Astrocyte (in vitro differentiated cells and primary cell): ENCODE data around the gene CYP4B1. TPM values are rescaled to one million over a fixed set of nuclear protein-coding genes. Genes with fewer than 3 reads are reported as not detected.

Source experiments
- DNase-seq: peaks from one replicate; pipeline ENCODE4 v3.0.0-alpha.2; 2010; ENCODE audit warnings: low read depth
- FAIRE-seq: peaks from 2 replicates; lab custom pipeline; 2011; peaks lifted over from hg19 to GRCh38; lab: Jason Lieb, UNC
- H2AFZ ChIP-seq: 2 replicates; pipeline ENCODE4 v1.6.0; 2012; ENCODE audit warnings: low read depth, low read length, inconsistent platforms
- H3K27ac ChIP-seq: 2 replicates; pipeline ENCODE4 v1.5.1; 2011; ENCODE audit warnings: low read depth, low read length, inconsistent platforms
- H3K27me3 ChIP-seq: 2 replicates; pipeline ENCODE4 v1.6.0; 2011; ENCODE audit warnings: low read length, inconsistent platforms; ENCODE audit not compliant: insufficient read depth
- H3K36me3 ChIP-seq: 2 replicates; pipeline ENCODE4 v1.5.1; 2011; ENCODE audit warnings: low read length, inconsistent platforms; ENCODE audit not compliant: insufficient read depth
- H3K4me1 ChIP-seq: 2 replicates; pipeline ENCODE4 v1.5.1; 2011; ENCODE audit warnings: low read length, inconsistent platforms; ENCODE audit not compliant: insufficient read depth
- H3K4me2 ChIP-seq: 2 replicates; pipeline ENCODE4 v1.6.0; 2012; ENCODE audit warnings: low read length, inconsistent platforms
- H3K4me3 ChIP-seq: 2 replicates; pipeline ENCODE4 v1.5.1; 2011; ENCODE audit warnings: low read depth, mild to moderate bottlenecking, low read length, inconsistent platforms; ENCODE audit not compliant: insufficient read depth
- H3K79me2 ChIP-seq: 2 replicates; pipeline ENCODE4 v1.6.0; 2012; ENCODE audit warnings: mild to moderate bottlenecking, low read length, inconsistent platforms; ENCODE audit not compliant: insufficient read depth
- H3K9ac ChIP-seq: 2 replicates; pipeline ENCODE4 v1.6.0; 2012; ENCODE audit warnings: mild to moderate bottlenecking, low read length, inconsistent platforms
- H3K9me3 ChIP-seq: 2 replicates; pipeline ENCODE4 v1.5.1; 2012; ENCODE audit warnings: low read depth, mild to moderate bottlenecking, low read length, inconsistent platforms; ENCODE audit not compliant: insufficient read depth
- H4K20me1 ChIP-seq: 2 replicates; pipeline ENCODE4 v1.6.0; 2012; ENCODE audit warnings: low read length, inconsistent platforms; ENCODE audit not compliant: insufficient read depth
- H3K27ac Mint-ChIP-seq: one replicate; pipeline ENCODE4 v1.8.0; 2021; ENCODE audit warnings: mild to moderate bottlenecking, mixed read lengths; ENCODE audit not compliant: unreplicated experiment
- H3K27me3 Mint-ChIP-seq: one replicate; pipeline ENCODE4 v1.8.0; 2021; ENCODE audit warnings: low read depth, mixed read lengths; ENCODE audit not compliant: unreplicated experiment
- H3K36me3 Mint-ChIP-seq: one replicate; pipeline ENCODE4 v1.8.0; 2021; ENCODE audit warnings: low read depth, mixed read lengths; ENCODE audit not compliant: unreplicated experiment
- H3K4me1 Mint-ChIP-seq: one replicate; pipeline ENCODE4 v1.8.0; 2021; ENCODE audit warnings: low read depth, mixed read lengths; ENCODE audit not compliant: unreplicated experiment
- H3K4me3 Mint-ChIP-seq: one replicate; pipeline ENCODE4 v1.8.0; 2021; ENCODE audit warnings: mild to moderate bottlenecking, moderate library complexity, mixed read lengths; ENCODE audit not compliant: unreplicated experiment
- H3K9me3 Mint-ChIP-seq: one replicate; pipeline ENCODE4 v1.8.0; 2021; ENCODE audit warnings: mild to moderate bottlenecking, mixed read lengths; ENCODE audit not compliant: unreplicated experiment
- CTCF ChIP-seq: IDR thresholded peaks from 2 replicates; pipeline ENCODE4 v1.5.1; 2011; ENCODE audit warnings: low read depth, mild to moderate bottlenecking, inconsistent platforms, low read length, moderate library complexity; ENCODE audit not compliant: insufficient read depth
- EZH2 ChIP-seq: IDR thresholded peaks from 2 replicates; pipeline ENCODE4 v1.6.1; 2012; ENCODE audit warnings: mild to moderate bottlenecking, low read length, inconsistent platforms; ENCODE audit not compliant: insufficient read depth
- total RNA-seq: library from RNA; stranded (reverse); gene quantifications from 2 replicates; pipeline ENCODE4 v1.2.1, GENCODE V29; 2021

The CYP4B1 gene
- total RNA-seq, 1 donor from 2014 or later, result not detected

DNA sequence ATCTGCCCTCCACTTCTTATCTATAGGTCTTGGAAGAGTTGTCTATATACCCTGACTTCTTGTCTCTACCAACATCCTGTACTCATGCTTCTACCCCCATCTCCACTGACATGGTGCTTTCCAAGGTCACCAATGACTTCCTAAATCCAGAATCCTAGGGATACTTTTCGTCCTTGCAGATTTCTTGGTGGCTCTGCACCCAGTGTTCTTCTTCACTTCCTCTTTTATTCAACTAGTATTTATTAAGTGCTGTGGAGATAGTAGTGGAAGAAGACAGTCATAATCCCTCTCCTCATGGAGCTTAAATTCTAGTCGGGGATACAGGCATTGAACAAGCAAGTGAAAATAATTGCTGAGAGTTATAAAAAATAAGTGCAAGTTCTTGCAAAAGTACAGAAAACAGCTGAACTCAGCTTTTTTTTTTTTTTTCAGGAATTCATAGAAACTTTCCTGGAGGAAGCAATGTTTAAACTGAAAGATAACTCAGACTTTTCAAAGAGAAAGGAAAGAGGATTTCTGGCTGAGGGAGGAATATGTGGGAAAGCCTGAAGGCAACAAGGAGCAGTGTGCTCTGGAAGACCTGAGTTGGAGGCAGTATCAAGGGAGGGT lies 38.2 kb upstream of the CYP4B1 start:
- peaks cover 11% of the 10 kb centered on the region for H3K27me3 Mint-ChIP-seq
- H3K36me3 ChIP-seq, result no peaks in the 10 kb centered on the region
- no peaks in the 10 kb centered on the region for H3K4me1 ChIP-seq
- H3K4me2 ChIP-seq, result no peak overlapping the region
- FAIRE-seq, result no peak
- H3K9me3 ChIP-seq, result no peaks in the 10 kb centered on the region
- no peaks in the 10 kb centered on the region for H3K36me3 Mint-ChIP-seq
- peaks cover 21% of the 10 kb centered on the region for H3K4me1 Mint-ChIP-seq
- no peak overlapping the region for H2AFZ ChIP-seq
- no peak overlapping the region for H3K4me3 ChIP-seq
- H3K9me3 Mint-ChIP-seq, result peaks cover 9% of the 10 kb centered on the region
- no peak overlapping the region for H3K27ac Mint-ChIP-seq
- TF ChIP-seq EZH2, result no peak
- TF ChIP-seq CTCF, result no peak
- no peak for DNase-seq
- no peak overlapping the region for H3K27ac ChIP-seq
- H3K79me2 ChIP-seq, result no peaks in the 10 kb centered on the region
- no peak overlapping the region for H3K4me3 Mint-ChIP-seq
- no peaks in the 10 kb centered on the region for H3K27me3 ChIP-seq
- no peak overlapping the region for H3K9ac ChIP-seq
- no peaks in the 10 kb centered on the region for H4K20me1 ChIP-seq

DNA sequence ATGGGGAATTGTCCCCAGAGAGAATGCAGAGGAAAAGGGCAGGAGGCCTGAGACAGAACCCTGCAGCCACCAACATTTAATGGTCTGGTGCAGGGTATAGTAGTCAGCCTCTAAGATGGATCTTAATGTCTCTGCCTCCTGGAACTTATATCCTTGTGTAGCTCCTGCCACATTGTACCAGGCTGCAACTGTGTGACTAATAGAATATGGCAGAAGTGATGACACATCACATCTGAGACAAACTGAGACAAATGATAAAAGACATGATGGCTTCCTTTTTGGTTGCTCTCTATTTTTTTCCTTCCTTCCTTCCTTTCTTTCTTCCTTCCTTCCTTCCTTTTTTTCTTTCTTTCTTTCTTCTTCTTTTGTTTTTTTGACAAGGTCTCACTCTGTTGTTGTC lies 37.1 kb upstream of the CYP4B1 start:
- H4K20me1 ChIP-seq, result no peaks in the 10 kb centered on the region
- Mint-ChIP-seq H3K4me1 (peaks cover 15% of the 10 kb centered on the region), H3K9me3 (peaks cover 9% of the 10 kb centered on the region), H3K4me3 (no peak overlapping the region), H3K27me3 (peaks cover 11% of the 10 kb centered on the region), H3K36me3 (no peaks in the 10 kb centered on the region), H3K27ac (no peak overlapping the region)
- no peak overlapping the region for H3K27ac ChIP-seq
- TF ChIP-seq EZH2 (no peak), CTCF (no peak)
- H3K27me3 ChIP-seq, result no peaks in the 10 kb centered on the region
- H3K9ac ChIP-seq, result no peak overlapping the region
- H3K9me3 ChIP-seq, result no peaks in the 10 kb centered on the region
- no peaks in the 10 kb centered on the region for H3K4me1 ChIP-seq
- H2AFZ ChIP-seq, result no peak overlapping the region
- H3K79me2 ChIP-seq, result no peaks in the 10 kb centered on the region
- no peak overlapping the region for H3K4me3 ChIP-seq
- DNase-seq (no peak), FAIRE-seq (no peak)
- H3K4me2 ChIP-seq, result no peak overlapping the region
- no peaks in the 10 kb centered on the region for H3K36me3 ChIP-seq

DNA sequence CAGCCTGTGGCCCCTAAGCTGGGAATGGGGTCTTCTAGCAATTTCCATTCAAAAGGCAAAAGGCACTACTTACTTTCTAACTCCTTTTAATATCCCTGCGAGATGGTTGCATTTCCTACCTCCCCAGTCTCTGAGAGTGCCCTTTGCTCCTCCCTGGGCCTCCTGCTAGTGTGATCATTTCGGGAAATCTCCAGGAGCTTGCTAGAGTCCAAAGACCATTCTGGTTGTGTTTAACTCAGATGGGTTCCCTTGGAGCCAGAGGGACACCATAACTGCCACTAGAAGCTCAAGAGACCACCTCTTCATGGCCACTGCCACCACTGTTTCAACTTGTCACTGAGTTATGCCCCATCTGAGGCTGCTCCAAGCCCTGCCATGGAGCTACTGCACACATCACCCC lies 34.4 kb upstream of the CYP4B1 start:
- Mint-ChIP-seq H3K27me3 (peaks cover 11% of the 10 kb centered on the region), H3K27ac (no peak overlapping the region), H3K9me3 (peaks cover 9% of the 10 kb centered on the region), H3K36me3 (no peaks in the 10 kb centered on the region), H3K4me1 (no peaks in the 10 kb centered on the region), H3K4me3 (no peak overlapping the region)
- Histone ChIP-seq H4K20me1 (no peaks in the 10 kb centered on the region), H3K27me3 (no peaks in the 10 kb centered on the region), H3K9me3 (peaks cover 5% of the 10 kb centered on the region), H2AFZ (no peak overlapping the region), H3K4me2 (no peak overlapping the region), H3K9ac (no peak overlapping the region), H3K4me3 (no peak overlapping the region), H3K4me1 (no peaks in the 10 kb centered on the region), H3K27ac (no peak overlapping the region), H3K36me3 (no peaks in the 10 kb centered on the region), H3K79me2 (no peaks in the 10 kb centered on the region)
- FAIRE-seq, result no peak
- DNase-seq, result no peak
- TF ChIP-seq EZH2, result no peak
- TF ChIP-seq CTCF, result no peak
